ENCODE results near the gene STXBP5.

STXBP5 gene

DNA sequence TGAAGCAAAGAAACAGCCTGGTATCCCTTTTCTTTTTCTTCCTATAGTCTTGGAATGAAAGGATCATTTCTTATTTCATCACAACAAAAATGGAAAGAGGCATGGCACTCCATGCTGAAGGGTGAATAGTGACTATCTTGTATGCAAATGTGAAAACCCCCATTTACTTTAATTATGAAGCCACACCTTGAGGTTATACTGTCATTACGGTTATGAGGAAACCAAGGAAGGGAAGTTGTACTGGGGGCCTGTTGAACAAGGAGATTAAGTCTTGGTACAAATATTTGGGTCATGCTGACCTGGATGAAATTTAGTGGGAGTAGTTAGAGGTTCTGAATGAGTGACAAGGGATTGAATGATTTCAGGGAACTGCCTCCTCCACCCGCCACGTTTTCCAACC lies 8.7 kb upstream of the STXBP5 start:
- no peaks in the 10 kb centered on the region for H3K9me3 Mint-ChIP-seq
- no peaks in the 10 kb centered on the region for H3K36me3 Mint-ChIP-seq (ENCODE audit: low read depth)
- no peaks in the 10 kb centered on the region for H3K27me3 Mint-ChIP-seq (ENCODE audit: low read depth)
- TF ChIP-seq, protein P1, sequence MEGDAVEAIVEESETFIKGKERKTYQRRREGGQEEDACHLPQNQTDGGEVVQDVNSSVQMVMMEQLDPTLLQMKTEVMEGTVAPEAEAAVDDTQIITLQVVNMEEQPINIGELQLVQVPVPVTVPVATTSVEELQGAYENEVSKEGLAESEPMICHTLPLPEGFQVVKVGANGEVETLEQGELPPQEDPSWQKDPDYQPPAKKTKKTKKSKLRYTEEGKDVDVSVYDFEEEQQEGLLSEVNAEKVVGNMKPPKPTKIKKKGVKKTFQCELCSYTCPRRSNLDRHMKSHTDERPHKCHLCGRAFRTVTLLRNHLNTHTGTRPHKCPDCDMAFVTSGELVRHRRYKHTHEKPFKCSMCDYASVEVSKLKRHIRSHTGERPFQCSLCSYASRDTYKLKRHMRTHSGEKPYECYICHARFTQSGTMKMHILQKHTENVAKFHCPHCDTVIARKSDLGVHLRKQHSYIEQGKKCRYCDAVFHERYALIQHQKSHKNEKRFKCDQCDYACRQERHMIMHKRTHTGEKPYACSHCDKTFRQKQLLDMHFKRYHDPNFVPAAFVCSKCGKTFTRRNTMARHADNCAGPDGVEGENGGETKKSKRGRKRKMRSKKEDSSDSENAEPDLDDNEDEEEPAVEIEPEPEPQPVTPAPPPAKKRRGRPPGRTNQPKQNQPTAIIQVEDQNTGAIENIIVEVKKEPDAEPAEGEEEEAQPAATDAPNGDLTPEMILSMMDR (IDR thresholded peaks at IDR 0.05; ENCODE audit: unreplicated experiment in 3 of 3): no peak
- no peaks in the 10 kb centered on the region for H3K4me1 Mint-ChIP-seq
- no peak overlapping the region for H3K4me3 Mint-ChIP-seq
- no peak overlapping the region for H3K27ac Mint-ChIP-seq

DNA sequence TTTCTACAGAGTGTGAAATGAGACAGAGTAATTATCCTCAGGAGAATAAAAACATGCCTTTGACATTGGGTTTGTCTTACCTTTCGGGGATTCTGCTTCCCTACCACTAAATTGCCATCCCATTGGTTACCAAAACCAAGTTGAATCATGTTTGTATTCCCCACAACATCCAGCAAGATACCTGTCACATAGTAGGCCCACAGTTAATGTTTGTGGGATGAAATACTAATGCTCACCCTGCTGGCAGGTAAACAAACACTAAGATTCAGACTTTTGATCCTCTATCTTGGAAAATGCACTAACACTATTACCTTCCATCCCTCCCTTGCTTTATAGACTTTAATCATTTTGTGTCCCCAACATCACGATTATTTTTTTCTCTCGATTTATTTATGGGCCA lies 8.2 kb upstream of the STXBP5 start:
- TF ChIP-seq, protein P1 (IDR thresholded peaks at IDR 0.05; ENCODE audit: unreplicated experiment in 3 of 3): no peak
- no peak overlapping the region for H3K27ac Mint-ChIP-seq
- no peaks in the 10 kb centered on the region for H3K9me3 Mint-ChIP-seq
- H3K4me1 Mint-ChIP-seq: no peaks in the 10 kb centered on the region
- no peaks in the 10 kb centered on the region for H3K36me3 Mint-ChIP-seq (ENCODE audit: low read depth)
- H3K27me3 Mint-ChIP-seq (ENCODE audit: low read depth): no peaks in the 10 kb centered on the region
- no peak overlapping the region for H3K4me3 Mint-ChIP-seq

DNA sequence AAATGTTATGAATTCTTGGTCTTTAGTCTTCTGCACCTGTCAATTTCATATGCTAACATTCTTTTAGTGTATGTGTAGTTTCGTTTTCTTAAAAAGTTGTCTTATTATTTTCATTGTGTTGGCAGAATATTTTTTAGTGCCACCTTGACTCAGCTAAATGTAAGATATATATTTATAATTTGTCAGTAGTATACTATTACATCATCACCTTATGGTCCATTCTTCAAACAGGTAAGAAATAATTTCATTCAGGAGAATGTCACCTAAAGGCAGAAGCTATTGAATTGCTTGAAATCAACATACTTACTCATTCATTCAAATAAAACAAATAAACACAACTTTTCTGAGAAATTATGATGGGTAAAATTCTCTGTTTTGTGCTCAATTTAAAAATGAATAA lies 3.5 kb upstream of the STXBP5 start:
- Mint-ChIP-seq H3K4me3 (no peak overlapping the region), H3K36me3 (ENCODE audit: low read depth) (no peaks in the 10 kb centered on the region), H3K9me3 (no peaks in the 10 kb centered on the region), H3K27ac (no peak overlapping the region), H3K4me1 (peaks cover 2% of the 10 kb centered on the region), H3K27me3 (ENCODE audit: low read depth) (no peaks in the 10 kb centered on the region)
- TF ChIP-seq, protein P1 (IDR thresholded peaks at IDR 0.05; ENCODE audit: unreplicated experiment in 3 of 3): no peak

DNA sequence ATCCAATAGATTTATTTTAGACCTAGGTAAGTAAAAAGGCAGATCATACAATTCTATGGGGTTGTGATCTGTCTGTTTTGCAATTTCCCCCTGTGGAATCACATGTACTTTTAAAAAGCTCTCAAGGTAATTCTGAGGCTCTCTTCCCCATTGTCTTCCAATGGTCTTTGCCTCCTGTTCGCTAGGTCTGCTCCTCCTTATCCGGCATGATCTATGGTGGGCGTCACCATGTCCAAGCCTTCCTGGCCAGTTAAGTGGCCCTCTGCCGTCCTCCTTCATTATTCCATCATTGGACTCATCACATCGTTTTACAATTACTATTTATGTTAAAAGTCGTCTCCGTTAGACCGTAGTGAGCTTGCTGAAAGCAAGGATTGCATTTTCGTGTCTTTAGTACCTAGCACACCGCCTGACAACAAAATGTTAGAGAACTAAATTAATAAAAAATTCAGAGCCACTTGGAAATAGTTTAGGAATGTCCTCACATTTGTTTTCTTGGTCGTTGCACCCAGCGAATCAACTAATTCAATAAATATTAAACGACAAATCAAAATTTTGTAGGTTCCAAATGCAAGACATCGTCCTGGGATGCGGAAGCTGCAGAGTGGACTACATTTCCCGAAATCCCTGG lies 2.2 kb upstream of the STXBP5 start:
- no peaks in the 10 kb centered on the region for H3K36me3 Mint-ChIP-seq (ENCODE audit: low read depth)
- TF ChIP-seq, protein P1 (IDR thresholded peaks at IDR 0.05; ENCODE audit: unreplicated experiment in 3 of 3): no peak
- H3K4me3 Mint-ChIP-seq: peak overlapping the region; percentile 93 to 97 (median 94)
- peaks cover 11% of the 10 kb centered on the region for H3K4me1 Mint-ChIP-seq
- no peaks in the 10 kb centered on the region for H3K9me3 Mint-ChIP-seq
- H3K27ac Mint-ChIP-seq: peak overlapping the region; percentile 19 to 96 (median 94)
- H3K27me3 Mint-ChIP-seq (ENCODE audit: low read depth): no peaks in the 10 kb centered on the region

DNA sequence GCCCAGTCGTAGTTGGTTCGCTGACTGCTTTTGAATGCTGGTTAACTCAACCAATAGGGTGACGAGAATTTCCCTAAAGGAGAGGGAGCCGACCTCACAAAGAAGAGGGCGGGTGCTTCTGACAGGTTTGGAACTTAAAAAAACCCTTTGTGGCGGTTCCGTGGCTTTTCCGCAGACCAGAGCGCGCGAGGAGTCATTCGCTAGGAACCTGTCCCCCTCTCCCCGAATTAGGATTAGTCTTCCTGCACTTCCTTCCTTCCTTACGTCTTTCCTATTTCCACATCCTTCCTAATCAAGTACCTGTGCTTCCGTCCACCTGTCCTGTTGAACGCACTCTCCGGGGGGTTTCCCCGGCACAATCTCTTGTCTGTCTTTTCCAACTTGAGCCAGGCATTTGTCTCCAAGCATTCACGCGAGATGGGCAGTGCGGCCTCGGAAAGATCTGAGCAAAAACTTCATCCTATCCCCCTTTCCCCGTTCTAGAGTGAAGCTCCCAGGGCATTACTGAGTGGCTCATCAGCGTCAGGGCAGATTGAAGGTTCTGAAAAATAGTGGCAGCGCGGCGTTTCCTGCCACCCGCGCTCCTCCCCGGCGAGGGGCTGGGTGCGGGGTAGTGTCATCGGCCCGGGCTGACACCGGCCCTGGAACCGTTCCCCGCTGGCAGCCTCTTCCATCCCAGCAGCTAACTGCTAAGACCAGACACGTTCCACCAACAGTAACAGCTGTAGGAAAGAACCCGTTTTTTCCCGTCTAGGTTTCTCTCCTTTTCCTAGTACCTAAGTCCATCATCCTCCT lies 1.5 kb upstream of the STXBP5 start:
- Mint-ChIP-seq H3K27me3 (ENCODE audit: low read depth) (peaks cover 5% of the 10 kb centered on the region), H3K9me3 (no peaks in the 10 kb centered on the region)

More for the DNA sequence above, 1.5 kb upstream of the STXBP5 start:
- no peaks in the 10 kb centered on the region for H3K36me3 Mint-ChIP-seq (ENCODE audit: low read depth)
- H3K27ac Mint-ChIP-seq: peak overlapping the region; percentile 94 to 96 (median 95)
- TF ChIP-seq, protein P1 (IDR thresholded peaks at IDR 0.05; ENCODE audit: unreplicated experiment in 3 of 3): no peak
- H3K4me3 Mint-ChIP-seq: peak overlapping the region; percentile 93 to 97 (median 94)
- peaks cover 18% of the 10 kb centered on the region for H3K4me1 Mint-ChIP-seq

Measured in nephron (organoid).